Large intestine (tissue), 3 donors: ENCODE results near the gene NOTCH1. TPM values are rescaled to one million over a fixed set of nuclear protein-coding genes. Genes with fewer than 3 reads are reported as not detected.
A peak's percentile ranks its signal among the peaks of the same experiment; 100 is the strongest.

Experiments
- DNase-seq, 2 donors: peaks; one replicate each; pipeline versions ENCODE4 v3.0.0 to v3.0.0-alpha.2; 2013
- H3K27ac ChIP-seq: one replicate; pipeline ENCODE4 v1.5.1; 2013; ENCODE audit warnings: low read length
- H3K27me3 ChIP-seq: 2 replicates; pipeline ENCODE4 v1.6.1; 2013; ENCODE audit warnings: low read length; ENCODE audit not compliant: control insufficient read depth, insufficient read depth
- H3K36me3 ChIP-seq: 2 replicates; pipeline ENCODE4 v1.6.1; 2013; ENCODE audit warnings: low read length; ENCODE audit not compliant: control insufficient read depth, insufficient read depth
- H3K4me1 ChIP-seq: one replicate; pipeline ENCODE4 v1.6.1; 2013; ENCODE audit warnings: low read length; ENCODE audit not compliant: control insufficient read depth, insufficient read depth
- H3K4me3 ChIP-seq: one replicate; pipeline ENCODE4 v1.5.1; 2013; ENCODE audit warnings: low read length
- H3K9me3 ChIP-seq: one replicate; pipeline ENCODE4 v1.6.1; 2013; ENCODE audit warnings: mild to moderate bottlenecking, low read depth, low read length, moderate library complexity; ENCODE audit not compliant: control insufficient read depth
- WGBS: methylation state at CpG from one replicate; pipeline ENCODE4 v1.1.5; 2013; ENCODE audit warnings: low lambda C conversion rate; ENCODE audit not compliant: insufficient coverage; 5-methylcytosine and 5-hydroxymethylcytosine counted together
- polyA plus RNA-seq: library from polyadenylated mRNA; unstranded; fragments of 120-200 nt; gene quantifications from one replicate; pipeline ENCODE4 v1.2.1, GENCODE V29; 2013

The NOTCH1 gene
- polyA plus RNA-seq, 1 donor: 13.4 TPM

DNA sequence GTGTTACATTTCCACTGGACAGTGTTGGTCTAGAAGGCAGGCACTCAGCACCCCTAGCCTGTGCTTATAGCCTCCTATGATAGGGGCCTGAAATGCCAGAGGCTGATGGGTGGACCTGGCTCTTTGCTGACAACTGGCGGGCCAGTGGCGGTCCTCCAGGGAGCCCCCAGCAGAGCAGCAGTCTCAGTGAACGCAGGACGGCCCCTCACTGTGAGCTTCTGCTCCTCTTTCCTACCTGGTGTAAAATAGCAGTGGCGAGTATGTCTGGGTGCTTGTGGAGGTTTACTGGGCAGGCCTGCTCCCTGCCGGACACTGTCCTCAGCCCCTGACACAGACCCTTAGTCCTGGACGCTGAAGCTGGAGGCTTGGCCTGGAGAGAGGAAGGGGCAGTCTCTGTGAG lies 59.7 kb downstream of the NOTCH1 start:
- H3K9me3 ChIP-seq: no peaks in the 10 kb centered on the region
- WGBS: no CpG with 5 or more reads among the region's 7 CpGs
- H3K4me3 ChIP-seq: no peak overlapping the region
- DNase-seq: no peak
- H3K27ac ChIP-seq: no peak overlapping the region
- no peaks in the 10 kb centered on the region for H3K36me3 ChIP-seq
- peaks cover 15% of the 10 kb centered on the region for H3K4me1 ChIP-seq
- H3K27me3 ChIP-seq: peaks cover 17% of the 10 kb centered on the region

DNA sequence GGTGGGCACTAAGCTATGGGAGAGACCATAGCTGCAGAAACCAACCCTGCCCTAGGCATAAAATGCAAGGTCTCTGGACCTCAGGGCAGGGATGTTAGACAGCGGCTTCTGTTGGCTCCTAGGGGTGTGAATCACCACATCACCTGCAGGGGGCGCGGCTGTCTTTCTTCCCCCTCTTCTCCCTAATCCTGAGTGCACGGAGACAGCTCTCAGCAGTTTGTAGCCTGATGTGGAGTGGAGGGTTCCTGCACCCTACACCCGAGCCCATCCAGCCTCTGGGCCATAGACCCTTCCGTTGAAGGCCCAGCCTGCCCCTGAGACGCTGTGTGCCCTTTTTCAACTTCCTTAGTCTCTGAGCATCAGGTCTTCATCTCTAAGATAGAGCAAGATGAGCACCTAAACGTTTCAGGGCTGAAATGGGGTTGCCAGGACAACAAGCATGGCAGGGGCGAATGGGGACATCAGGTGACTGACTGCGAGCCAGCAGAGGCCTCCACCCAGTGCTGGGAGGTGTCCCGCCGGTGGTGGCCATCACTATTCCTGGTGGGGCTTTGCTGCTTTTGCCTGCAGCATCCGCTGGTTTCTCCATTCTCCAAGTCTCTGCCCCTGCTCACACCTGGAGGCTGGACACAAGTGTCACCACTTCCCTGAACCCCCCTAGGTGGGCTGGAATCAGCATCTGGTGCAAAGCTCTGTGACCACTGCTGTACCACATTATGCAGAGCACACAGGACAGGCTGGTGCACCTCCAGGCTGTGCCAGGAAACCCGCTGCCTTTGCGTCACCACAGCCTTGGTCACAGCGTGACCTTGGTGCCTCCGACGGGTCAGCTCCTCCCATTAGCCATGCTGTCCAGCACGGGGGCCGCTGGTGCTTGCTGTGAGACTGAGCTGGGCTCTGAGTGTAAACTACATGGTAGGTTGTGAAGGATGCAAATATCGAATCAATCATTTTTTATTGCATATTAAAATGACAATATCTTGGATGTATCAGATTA lies 60.5 kb downstream of the NOTCH1 start:
- Histone ChIP-seq H3K4me1 (peaks cover 15% of the 10 kb centered on the region), H3K36me3 (no peaks in the 10 kb centered on the region), H3K9me3 (no peaks in the 10 kb centered on the region), H3K4me3 (no peak overlapping the region), H3K27me3 (peaks cover 17% of the 10 kb centered on the region), H3K27ac (no peak overlapping the region)
- DNase-seq: peak; percentile 64 to 66
- WGBS: no CpG with 5 or more reads among the region's 21 CpGs

- Histone ChIP-seq H3K4me1 (peaks cover 15% of the 10 kb centered on the region), H3K27ac (peak overlapping the region; percentile 100), H3K27me3 (peaks cover 15% of the 10 kb centered on the region), H3K36me3 (peaks cover 7% of the 10 kb centered on the region), H3K9me3 (no peaks in the 10 kb centered on the region), H3K4me3 (peak overlapping the region; percentile 57)
- DNase-seq: peak in 1 of 2 donors; percentile 31
- no CpG with 5 or more reads among the region's 59 CpGs for WGBS
These were observed 61.4 kb downstream of the NOTCH1 start for GRCh38 chr9:136484153-136485048.

DNA sequence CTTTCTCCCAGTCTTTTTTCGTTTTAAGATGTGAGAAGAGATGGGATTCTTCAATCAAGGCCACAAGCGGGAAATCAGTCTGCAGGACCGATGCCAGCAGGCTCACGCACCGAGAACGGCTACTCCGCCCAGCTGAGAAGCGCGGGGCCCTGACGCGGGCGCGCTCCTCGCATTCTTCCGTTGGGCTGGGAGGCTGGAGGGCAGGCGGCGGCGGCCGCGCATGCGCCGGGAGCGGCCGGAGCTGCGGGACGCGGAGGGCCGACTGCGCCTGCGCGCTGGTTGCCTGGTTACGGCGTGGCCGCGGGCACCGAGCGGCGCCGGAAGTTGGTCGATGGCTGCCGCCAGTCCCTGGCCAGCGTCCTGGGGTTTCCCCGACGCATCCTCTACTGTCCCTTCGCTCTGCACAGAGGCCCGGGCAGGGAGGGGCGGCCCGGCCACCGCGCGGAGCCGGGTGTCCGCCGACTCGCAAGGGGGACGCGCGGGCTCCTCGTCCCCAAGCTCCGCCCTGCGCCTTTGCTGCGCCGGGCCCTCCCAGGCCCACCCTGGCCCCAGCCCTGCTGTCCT lies 62.2 kb downstream of the NOTCH1 start:
- WGBS: no CpG with 5 or more reads among the region's 63 CpGs
- H3K4me1 ChIP-seq: peaks cover 15% of the 10 kb centered on the region

GRCh38 chr9:136482793-136483588 lies 62.9 kb downstream of the NOTCH1 start, which contains the start of gene SEC16A:
Gene SEC16A, minus strand, starts transcription at chr9:136483040. Its CDS starts 5,425 bp downstream, at chr9:136477615.
- Histone ChIP-seq H3K36me3 (peaks cover 9% of the 10 kb centered on the region), H3K4me3 (peak within 1 kb of the TSS; percentile 81), H3K27me3 (peaks cover 15% of the 10 kb centered on the region), H3K27ac (peak within 1 kb of the TSS; percentile 100), H3K4me1 (peaks cover 15% of the 10 kb centered on the region), H3K9me3 (no peaks in the 10 kb centered on the region)
- DNase-seq: peak; percentile 97 to 99
- WGBS: no CpG with 5 or more reads among the region's 109 CpGs

More for the DNA sequence above, 62.2 kb downstream of the NOTCH1 start:
- peak; percentile 93 to 94 for DNase-seq
- Histone ChIP-seq H3K9me3 (no peaks in the 10 kb centered on the region), H3K27ac (peak overlapping the region; percentile 100), H3K27me3 (peaks cover 15% of the 10 kb centered on the region), H3K4me3 (peak overlapping the region; percentile 57), H3K36me3 (peaks cover 7% of the 10 kb centered on the region)

DNA sequence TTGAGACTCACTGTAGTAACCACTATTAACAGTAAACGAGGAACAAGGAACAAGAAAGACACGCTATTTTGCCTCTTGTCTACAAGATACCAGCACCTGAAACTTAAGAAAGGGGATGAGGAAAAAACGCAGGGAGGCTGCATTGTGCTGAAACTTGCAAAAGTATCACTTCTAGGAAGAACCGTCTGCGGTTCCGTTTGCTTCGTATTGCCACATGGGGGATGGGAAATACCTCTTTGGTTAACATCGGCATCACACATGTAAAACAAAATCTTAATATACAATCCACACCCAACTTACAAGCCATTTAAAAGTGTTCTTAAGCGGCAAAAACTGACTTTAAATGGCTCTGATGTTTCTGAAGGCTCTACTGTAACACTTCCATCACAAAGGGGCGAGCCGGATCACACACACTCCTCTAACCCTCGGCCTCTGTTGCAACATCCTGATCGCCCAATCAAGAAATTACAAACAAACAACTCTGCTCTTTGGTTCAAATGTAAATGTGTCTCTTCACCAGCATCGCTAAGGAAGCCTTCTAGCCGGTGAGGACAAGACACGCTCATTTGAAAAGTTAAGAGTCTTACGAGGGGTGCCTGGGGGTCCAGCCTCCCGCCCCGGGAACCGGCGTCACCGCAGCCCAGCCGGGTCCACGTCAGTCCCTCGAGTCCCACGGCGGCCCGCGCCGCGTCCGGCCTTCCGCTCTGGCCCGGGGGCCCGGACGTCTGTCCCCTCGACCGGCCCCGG lies 63.6 kb downstream of the NOTCH1 start:
- Histone ChIP-seq H3K36me3 (peaks cover 17% of the 10 kb centered on the region), H3K27ac (peak overlapping the region; percentile 90), H3K4me3 (peak overlapping the region; percentile 81), H3K4me1 (peaks cover 15% of the 10 kb centered on the region), H3K27me3 (peaks cover 8% of the 10 kb centered on the region), H3K9me3 (no peaks in the 10 kb centered on the region)
- WGBS: 0% methylated on average over 4 of the region's 39 CpGs
- DNase-seq: peak; percentile 34 to 69

GRCh38 chr9:136481558-136481957 lies 64.3 kb downstream of the NOTCH1 start:
- H3K4me1 ChIP-seq: peaks cover 15% of the 10 kb centered on the region
- WGBS: 53% methylated on average over 2 of the region's 5 CpGs
- H3K9me3 ChIP-seq: no peaks in the 10 kb centered on the region

DNA sequence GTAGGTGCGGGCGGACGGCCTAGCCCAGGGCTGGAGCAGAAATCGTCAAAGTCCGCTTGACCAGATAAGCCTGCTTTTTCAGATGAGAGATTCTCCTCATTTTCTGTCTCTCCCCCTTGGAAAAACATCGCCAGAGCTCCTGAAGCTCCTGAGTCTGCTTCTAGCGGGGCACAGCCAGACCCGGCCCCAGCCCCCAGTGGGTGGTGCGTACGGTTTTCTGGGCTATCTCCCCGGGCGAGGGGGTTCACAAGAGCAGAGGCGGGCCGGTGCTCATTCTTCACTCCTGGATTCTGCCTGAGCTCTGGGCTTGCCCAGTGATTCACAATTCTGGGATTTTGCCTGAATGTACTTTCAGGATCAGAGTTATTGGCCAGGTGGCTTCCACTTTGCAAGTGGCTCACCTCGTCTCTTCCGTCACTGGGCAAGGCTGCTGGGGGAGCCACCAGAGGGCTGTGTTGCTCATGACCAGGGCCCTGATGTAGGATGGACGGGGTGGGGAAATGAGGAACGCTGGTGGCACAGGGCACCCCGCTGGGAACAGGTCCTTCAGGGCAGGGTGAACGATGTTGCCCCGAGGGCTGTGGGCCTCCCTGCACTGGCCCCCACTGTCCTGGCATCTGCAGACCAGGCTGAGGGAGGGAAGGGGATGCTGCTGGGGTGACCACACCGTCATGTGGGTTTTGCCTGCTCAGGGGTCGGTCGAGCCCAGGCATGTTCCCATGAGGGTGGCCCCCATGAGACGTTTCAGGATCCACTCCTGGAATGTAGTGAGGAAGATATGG lies 69.3 kb downstream of the NOTCH1 start:
- no CpG with 5 or more reads among the region's 25 CpGs for WGBS
- Histone ChIP-seq H3K36me3 (peaks cover 73% of the 10 kb centered on the region), H3K27ac (no peak overlapping the region), H3K4me1 (peaks cover 2% of the 10 kb centered on the region), H3K9me3 (no peaks in the 10 kb centered on the region), H3K4me3 (no peak overlapping the region), H3K27me3 (no peaks in the 10 kb centered on the region)
- DNase-seq: no peak

More at GRCh38 chr9:136481558-136481957, 64.3 kb downstream of the NOTCH1 start:
- Histone ChIP-seq H3K27me3 (peaks cover 2% of the 10 kb centered on the region), H3K4me3 (peak overlapping the region; percentile 81), H3K27ac (no peak overlapping the region), H3K36me3 (peaks cover 23% of the 10 kb centered on the region)
- no peak for DNase-seq
